NCI-H2227 (cell line): ENCODE data around the gene BATF3.
"Not testable (repeated sequence)": the region's sequence is repeated elsewhere in the genome, so short reads cannot be mapped to it uniquely, and the experiment has no call there.

ENCODE experiments used
- DNase-seq: peaks from one replicate; lab custom pipeline; 2025; ENCODE audit not compliant: unreplicated experiment; lab: John Stamatoyannopoulos, UW

The BATF3 gene

DNA sequence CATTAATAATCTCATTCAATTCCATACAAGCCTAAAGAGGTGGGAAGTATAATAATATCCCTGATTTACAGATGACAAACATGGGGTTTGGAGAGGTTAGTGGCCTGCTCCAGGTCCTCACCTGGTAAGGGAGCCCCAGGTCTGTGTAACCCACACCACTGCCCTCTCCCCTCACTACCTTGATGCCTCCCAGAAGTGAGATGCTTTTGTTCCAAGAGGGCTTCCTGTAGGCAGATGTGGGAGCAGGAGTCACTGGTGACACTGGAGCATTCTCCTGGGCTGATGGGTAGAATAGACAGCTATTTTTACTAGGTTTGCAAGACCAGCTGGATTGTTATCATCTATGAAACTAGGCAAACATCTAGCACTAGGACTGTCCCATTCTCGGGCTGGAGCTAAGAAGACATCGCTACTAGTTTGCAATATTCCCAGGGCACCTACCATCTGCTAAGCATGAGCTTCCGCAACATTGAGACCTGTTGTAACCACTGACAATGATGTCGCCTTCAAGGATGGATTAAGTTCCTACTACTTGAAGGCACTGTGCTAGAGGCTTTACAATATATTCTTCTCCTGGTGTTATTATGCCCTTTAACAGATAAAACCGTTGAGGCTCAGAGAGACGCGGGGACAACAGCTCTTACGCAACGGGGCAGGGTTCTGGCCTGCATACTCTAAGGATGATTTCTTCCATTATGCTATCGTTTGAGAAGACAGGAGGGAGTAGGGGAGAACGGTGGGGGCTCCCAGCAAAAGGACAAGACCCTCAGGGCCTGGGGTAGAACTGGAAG is 35.0 kb downstream of the BATF3 start:
- no peak for DNase-seq

DNA sequence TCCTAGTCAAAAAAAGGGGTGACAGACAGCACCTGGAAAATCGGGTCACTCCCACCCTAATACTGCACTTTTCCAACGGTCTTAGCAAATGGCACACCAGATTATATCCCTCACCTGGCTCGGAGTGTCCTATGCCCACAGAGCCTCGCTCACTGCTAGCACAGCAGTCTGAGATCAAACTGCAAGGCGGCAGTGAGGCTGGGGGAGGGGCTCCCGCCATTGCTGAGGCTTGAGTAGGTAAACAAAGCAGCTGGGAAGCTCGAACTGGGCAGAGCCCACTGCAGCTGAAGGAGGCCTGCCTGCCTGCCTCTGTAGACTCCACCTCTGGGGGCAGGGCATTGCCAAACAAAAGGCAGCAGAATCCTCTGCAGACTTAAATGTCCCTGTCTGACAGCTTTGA is 41.4 kb downstream of the BATF3 start:
- not testable (repeated sequence) for DNase-seq

DNA sequence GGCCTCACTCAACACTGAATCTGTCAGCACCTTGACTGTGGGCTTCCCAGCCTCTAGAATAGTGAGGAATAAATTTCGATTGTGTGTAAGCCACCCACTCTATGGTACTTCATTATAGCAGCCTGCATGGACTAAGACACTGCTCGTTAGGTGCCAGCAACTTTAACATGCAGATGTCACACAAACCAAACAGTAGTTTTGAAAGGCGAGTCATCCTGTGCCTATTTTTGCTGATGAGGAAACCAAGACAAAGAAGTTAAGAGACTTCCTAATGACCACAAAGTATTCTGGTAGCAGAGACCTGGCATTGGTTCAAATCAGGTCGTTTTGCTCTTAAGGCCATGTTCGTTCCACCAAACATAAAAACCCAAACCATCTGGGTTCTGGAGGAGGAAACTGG is 42.9 kb downstream of the BATF3 start:
- no peak for DNase-seq

DNA sequence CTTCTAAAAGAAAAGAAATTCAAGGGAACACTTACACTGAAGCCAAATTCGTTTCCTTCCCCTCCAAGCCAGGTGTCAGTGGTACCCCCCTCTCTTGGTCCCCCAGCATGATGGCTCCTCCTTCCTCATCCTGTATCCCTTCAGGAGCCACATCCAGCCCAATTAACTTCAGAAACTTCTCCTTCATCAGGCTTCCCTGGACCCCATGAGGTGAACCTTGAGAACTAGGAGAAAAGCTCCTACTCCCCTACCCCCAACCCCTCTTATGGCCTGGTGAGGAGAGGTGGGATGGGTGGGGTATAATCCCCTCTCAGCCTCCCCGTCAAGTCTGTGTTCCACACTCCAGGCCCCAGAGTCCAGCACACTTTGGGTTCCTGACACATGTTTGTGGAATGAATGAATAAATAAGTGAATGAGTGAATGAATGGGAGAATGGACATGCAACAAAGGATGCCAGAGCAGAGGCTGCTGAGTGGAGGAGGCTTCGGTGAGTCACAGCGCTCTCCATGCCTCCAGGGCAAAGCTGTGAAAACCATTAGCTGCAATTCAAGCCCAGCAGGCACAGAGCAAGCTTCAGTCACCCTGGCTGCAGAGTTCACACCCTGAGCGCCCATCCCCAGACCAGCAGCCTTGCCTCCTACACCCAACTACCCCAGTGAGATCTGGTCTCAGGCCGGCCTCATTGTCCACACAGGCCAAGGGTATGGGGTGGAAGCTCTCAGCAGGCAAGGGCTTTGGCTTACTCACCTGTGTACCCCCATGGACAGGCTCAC is 43.8 kb downstream of the BATF3 start:
- no peak for DNase-seq

GRCh38 chr1:212652609-212653008 is 47.0 kb downstream of the BATF3 start:
- DNase-seq: no peak

- no peak for DNase-seq
Measured at GRCh38 chr1:212651977-212652376, 47.7 kb downstream of the BATF3 start.

DNA sequence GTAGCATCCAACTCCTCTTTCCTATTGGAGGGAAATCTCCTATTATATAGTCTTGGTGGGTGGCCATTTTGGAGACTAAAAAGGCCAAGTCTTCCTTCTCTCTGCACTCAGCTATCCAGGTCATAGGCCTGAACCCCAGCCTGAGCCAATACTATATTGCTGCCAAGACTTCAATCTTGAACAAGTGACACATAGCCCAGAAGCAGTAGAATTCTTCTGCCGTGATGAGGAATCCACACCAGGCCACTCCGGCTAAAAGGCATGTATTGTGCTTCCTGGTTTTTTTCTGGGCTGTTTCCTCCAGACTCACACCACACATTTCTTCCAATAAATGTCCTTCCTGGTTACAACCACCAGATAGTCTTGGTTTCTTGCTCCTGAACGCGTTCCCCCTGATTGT is 48.1 kb downstream of the BATF3 start:
- DNase-seq: no peak

- DNase-seq: no peak
Measured at GRCh38 chr1:212650228-212650627, 49.4 kb downstream of the BATF3 start.

DNA sequence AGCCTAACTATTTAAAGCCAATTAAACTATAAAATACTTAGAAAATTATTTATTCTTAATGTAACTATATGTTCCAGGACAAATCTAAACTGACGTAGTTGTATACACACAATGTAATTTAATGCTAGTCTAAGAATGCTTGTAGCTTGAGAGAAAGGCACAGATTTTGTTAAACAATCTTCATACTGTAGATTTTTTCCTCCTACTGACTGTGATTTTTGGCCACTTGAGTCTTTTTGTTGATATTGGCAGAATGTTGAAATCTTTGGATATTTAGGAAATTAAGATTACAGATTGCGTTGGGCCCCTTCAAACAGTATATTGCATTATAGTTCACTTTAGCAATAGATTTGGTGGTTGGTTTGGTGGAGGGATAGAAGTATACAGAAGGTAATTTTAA is 50.6 kb downstream of the BATF3 start:
- DNase-seq: no peak

DNA sequence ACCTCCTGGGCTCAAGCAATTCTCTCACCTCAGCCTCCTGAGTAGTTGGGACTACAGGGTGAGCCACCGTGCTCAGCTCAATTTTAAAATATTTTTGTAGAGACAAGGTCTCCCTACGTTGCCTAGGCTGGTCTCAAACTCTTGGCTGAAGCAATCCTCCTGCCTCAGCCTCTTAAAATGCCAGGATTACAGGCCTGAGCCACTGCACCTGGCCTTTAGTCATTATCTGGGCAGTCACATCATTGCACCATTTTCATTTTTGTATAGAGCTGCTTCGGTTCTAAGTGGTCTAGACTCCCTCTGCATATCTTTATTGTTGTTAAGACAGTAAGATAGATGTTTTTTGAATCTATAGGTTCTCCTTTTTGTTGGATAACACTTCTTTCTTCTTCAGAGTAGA is 51.2 kb downstream of the BATF3 start:
- no peak for DNase-seq

- DNase-seq: no peak
Measured at GRCh38 chr1:212647004-212647403, 52.6 kb downstream of the BATF3 start.

- DNase-seq: no peak
Measured at GRCh38 chr1:212646588-212646987, 53.1 kb downstream of the BATF3 start.

DNA sequence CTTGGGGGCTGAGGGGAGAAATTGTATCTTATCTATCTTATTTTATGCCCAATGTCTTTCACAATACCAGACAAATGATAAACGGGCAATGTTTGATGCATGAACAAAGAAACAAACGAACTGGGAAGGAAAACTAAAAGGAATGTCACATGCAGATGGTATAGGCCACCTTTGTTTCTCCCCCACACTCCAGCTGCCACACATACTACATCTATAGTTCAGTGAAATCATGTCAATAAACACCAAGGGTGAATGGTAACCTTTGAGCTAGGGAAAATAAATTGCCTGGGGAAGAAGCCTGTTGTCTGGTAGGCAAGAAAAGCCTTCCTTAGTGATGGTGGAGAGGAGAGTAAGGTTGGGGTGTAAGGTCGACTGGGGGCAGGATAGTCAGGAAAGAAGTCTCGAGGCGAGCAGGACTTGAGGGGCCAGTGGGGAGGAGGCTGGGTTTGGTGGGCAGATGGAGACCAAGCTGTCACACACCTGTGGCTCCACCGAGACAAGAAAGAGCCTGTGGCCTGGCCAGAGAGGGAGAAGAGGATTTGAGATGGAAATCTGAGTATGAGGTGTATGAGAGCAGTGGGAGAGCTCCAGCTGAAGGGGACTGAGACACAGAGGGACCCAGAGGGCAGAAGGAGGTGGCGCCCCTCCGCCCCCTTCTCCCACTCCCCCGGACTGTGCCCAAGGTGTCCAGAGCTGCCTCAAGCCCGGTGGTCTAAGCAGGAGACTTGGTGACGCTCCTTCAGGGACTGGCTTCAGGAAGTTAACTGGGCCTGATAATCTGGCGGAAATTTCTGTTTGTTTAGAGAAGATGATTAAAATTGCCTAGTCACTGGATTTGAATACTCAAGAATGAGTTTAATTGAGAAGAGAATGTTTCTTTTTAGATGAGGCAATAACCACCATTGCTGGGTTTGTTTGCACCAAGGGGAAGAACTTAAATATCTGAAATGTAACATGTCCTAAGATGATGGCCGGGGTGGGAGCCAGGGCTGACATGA is 53.8 kb downstream of the BATF3 start:
- no peak for DNase-seq

GRCh38 chr1:212644866-212645545 is 54.6 kb downstream of the BATF3 start:
- no peak for DNase-seq

DNA sequence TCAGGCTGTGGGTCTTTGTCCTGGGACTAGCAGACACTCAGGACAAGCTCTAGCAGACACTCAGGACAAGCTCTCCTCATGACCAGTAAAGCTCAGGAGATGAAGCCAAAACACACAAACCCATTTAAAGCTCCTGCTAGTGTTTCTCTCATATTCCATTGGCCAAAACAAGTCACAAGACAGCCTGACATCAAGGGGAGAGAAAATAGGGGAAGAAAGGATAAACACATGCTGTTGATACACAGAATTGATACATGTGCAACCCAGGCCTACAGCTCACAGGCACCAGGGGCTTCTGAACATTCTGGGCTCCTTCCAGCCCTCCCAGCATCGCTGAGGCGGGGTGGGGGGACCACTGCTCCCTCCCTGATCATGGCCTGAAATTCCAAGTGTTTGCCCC is 55.8 kb downstream of the BATF3 start:
- no peak for DNase-seq

DNA sequence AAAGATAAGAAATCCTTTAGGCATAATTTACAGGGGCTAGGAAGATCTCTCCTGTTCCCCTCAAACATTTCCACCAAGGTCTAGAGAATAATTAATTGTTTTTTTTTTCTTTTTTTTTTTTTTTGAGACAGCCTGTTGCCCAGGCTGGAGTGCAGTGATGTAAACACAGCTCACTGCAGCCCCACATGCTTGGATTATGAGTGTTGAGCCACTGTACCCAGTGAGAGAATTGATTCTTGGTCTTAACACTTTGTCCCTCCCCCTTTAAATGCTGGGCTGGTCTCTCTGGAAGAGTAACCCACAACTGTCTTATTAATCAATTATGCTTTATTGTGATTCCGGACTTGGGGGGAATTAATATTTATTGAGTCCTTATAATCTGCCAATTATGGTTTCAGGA is 57.7 kb downstream of the BATF3 start:
- no peak for DNase-seq

GRCh38 chr1:212640223-212640878 is 59.3 kb downstream of the BATF3 start:
- DNase-seq: no peak

DNA sequence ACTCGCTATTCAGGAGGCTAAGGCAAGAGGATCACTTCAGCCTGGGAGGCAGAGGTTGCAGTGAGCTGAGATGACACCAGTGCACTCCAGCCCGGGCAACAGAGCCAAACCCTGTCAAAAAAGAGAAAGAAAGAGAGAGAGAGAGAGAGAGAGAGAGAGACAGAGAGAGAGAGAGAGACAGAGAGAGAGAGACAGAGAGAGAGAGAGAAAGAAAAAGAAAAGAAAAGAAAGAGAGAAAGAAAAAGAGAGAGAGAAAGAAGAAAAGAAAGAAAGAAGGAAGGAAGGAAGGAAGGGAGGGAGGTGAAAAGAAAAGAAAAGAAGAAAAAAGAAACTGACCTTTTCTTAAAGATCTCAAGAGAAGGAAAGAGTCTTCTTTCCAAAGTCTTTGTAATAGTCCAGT is 60.1 kb downstream of the BATF3 start:
- not testable (repeated sequence) for DNase-seq

DNA sequence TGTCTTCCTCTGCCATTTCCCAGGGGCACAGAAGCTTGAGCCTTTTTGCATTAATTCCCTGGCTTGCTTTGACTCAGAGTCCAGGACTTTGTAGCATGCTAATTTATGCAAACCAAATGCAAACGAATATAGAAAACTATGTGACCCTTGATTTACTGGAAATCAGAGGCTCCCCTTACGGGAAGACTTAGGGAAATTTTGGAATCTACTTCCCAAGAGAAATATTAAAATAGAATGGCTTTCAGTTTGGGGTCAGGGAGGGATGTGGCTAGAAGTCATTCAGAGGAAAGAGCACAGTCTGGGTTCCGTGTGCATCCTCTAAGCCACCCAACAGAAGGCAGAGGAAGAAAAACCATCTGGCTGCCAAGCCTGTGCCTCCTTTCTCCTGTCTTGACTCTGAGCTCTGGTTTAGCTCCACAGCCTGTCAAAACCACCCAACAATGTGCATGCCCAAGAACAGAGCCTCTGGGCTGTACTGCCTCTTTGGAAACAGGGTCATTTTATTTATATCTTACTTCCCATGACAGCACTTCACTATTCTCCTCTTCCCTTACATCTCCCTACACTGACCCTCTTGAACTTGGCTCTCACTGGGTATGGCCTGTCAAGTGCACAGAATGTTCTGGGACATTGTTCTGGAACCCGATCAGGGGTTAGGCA is 61.0 kb downstream of the BATF3 start:
- DNase-seq: no peak

- DNase-seq: no peak
Measured at GRCh38 chr1:212637902-212638301, 61.7 kb downstream of the BATF3 start.
